OCI-LY7 (cell line): ENCODE results near the gene RAD51B. TPM values are rescaled to one million over a fixed set of nuclear protein-coding genes. Genes with fewer than 3 reads are reported as not detected.

Experiments used
- BruUV-seq: library from RNA; stranded (reverse); fragments of 400-500 nt; replicated peaks from 2 replicates; lab custom pipeline; 2021; lab: Mats Ljungman, UMichigan
- CTCF ChIA-PET: fragments of 300-600 bp; sonication (Branson Sonifier 250); formaldehyde crosslinking; loops from one replicate; lab custom pipeline; 2022; ENCODE audit warnings: antibody characterized with exemption; ENCODE audit not compliant: unreplicated experiment; lab: Charles Lee
- POLR2A ChIA-PET: fragments of 300-600 bp; sonication (Branson Sonifier 250); formaldehyde crosslinking; loops from one replicate; lab custom pipeline; 2022; ENCODE audit warnings: antibody characterized with exemption; lab: Charles Lee
- DNase-seq: peaks from one replicate; pipeline ENCODE4 v3.0.0-alpha.2; 2015; ENCODE audit warnings: low spot score
- H2AFZ ChIP-seq: fragments of 200-600 bp; sonication (generic), shearing (Covaris generic); 2 replicates; pipeline ENCODE4 v1.6.1; 2014; ENCODE audit warnings: mild to moderate bottlenecking, antibody characterized with exemption, low read length, moderate library complexity
- H3K27ac ChIP-seq: fragments of 200-600 bp; sonication (generic); 2 replicates; pipeline ENCODE4 v1.5.1; 2014; ENCODE audit warnings: mixed run types, low read depth, mild to moderate bottlenecking, moderate library complexity, low read length, inconsistent platforms; ENCODE audit not compliant: poor library complexity, severe bottlenecking
- H3K36me3 ChIP-seq: fragments of 200-600 bp; sonication (generic); 2 replicates; pipeline ENCODE4 v1.6.1; 2014; ENCODE audit warnings: mild to moderate bottlenecking, antibody characterized with exemption, low read length, moderate library complexity, mixed read lengths; ENCODE audit not compliant: insufficient read depth
- H3K4me1 ChIP-seq: fragments of 200-600 bp; sonication (generic); 2 replicates; pipeline ENCODE4 v1.5.1; 2014; ENCODE audit warnings: mild to moderate bottlenecking, low read length; ENCODE audit not compliant: insufficient read depth, poor library complexity, severe bottlenecking
- H3K4me2 ChIP-seq: fragments of 200-600 bp; sonication (generic); 2 replicates; pipeline ENCODE4 v1.6.1; 2014; ENCODE audit warnings: mild to moderate bottlenecking, low read length
- H3K4me3 ChIP-seq: fragments of 200-600 bp; sonication (generic); 2 replicates; pipeline ENCODE4 v1.5.1; 2014; ENCODE audit warnings: mild to moderate bottlenecking, low read depth, low read length; ENCODE audit not compliant: poor library complexity, severe bottlenecking
- H3K79me2 ChIP-seq: fragments of 200-600 bp; sonication (generic); 2 replicates; pipeline ENCODE4 v1.6.1; 2016; ENCODE audit warnings: low read depth, mild to moderate bottlenecking, low read length, moderate library complexity, mixed read lengths; ENCODE audit not compliant: insufficient read depth
- H3K9me2 ChIP-seq: fragments of 200-600 bp; sonication (generic); 2 replicates; pipeline ENCODE4 v1.6.1; 2016; ENCODE audit warnings: mild to moderate bottlenecking, low read length, mixed read lengths; ENCODE audit not compliant: insufficient read depth
- H3K9me3 ChIP-seq: fragments of 200-600 bp; sonication (generic); 2 replicates; pipeline ENCODE4 v1.6.1; 2014; ENCODE audit warnings: mild to moderate bottlenecking, mixed run types, low read length, mixed read lengths
- H4K20me1 ChIP-seq: fragments of 200-600 bp; sonication (generic); 2 replicates; pipeline ENCODE4 v1.6.1; 2014; ENCODE audit warnings: mild to moderate bottlenecking, antibody characterized with exemption, low read length, moderate library complexity, mixed read lengths; ENCODE audit not compliant: insufficient read depth
- EZH2phosphoT487 ChIP-seq: fragments of 200-600 bp; sonication (generic); IDR thresholded peaks from 2 replicates; pipeline ENCODE4 v1.6.1; 2018; ENCODE audit warnings: low read depth, borderline replicate concordance, mild to moderate bottlenecking, mixed run types, antibody characterized with exemption, low read length, moderate library complexity, mixed read lengths
- intact Hi-C: fragments of 100-400 bp; cut with micrococcal nuclease; formaldehyde crosslinking; loops from one replicate; pipeline ENCODE4 v1.10.0; 2022; ENCODE audit not compliant: unreplicated experiment
- total RNA-seq, 2 experiments: library from RNA; depleted of rRNA in 1 of 2; stranded (reverse); fragments of >200 nt in 1 of 2; shearing (Covaris generic) in 1 of 2; gene quantifications; 2 replicates each; pipeline ENCODE4 v1.2.3, GENCODE V29; 2014 to 2022
- TF ChIP-seq, protein P1 (sequence below): fragments of 200-600 bp; sonication (generic); conservative IDR thresholded peaks from 2 replicates; pipeline ENCODE4 v1.5.1; 2014; ENCODE audit warnings: mild to moderate bottlenecking, antibody characterized with exemption, low read length, moderate library complexity, mixed read lengths

Gene RAD51B
- total RNA-seq, 2 experiments from 2014 or later, result 41.4 to 89.9 TPM

DNA sequence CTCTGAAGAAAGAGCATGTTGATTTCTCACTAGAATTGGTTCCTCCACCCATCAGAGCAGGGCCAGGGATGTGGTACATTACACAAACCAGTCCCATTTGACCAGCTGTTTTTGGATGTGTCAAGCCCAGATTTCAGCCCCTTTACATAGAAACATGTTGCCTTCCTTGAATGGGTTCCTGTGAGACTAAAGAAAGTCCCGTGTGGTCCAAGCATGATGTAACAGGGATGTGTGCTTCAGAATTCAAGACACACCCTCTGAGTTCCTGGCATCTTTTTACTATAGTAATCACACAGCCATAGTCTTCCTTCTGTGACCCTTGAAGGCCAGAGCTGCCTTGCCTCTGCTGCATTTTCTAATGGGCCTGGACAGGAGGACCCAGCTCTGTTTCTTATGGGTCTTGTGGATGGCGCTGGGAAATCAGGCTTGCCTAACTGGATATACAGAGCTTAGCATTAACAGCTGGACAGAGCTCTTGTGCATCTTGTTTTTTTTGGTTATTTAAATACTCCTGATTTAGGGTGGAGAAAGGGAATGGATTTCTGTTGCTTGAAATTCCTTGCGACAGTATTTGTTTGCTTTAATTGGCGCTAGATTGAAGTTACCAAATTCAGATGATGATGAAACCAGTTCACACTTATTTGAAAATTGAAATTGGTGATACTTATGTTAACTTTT lies 632.3 kb downstream of the RAD51B start:
- CTCF ChIA-PET, result no interaction called here

DNA sequence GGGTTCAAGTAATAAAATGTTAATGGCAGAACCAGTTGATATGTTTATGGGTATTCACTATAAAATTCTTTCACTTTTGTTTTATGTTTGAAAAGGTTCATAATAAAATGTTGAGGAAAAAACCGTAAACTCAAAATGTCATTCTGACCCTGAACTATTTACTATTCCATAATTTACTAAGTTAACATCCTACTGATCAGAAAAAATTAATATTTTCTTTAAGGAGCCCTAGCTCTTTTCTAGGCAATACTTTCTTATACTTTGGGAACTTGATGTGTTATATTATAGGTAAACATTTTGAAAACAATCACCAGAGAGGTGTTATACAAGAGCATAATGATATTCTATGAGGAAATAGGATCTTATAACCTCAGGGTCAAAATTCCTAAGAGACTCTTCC lies 638.7 kb downstream of the RAD51B start:
- H3K9me3 ChIP-seq, result peaks cover 8% of the 10 kb centered on the region; the same call in 1 of the 2 replicates
- no peak for DNase-seq
- POLR2A ChIA-PET, result interaction anchor here (0.7 to 1.5 kb wide), 5 partner anchors 14 to 102 kb away, joined by 3 to 6 read pairs (median 4); no protein-coding TSS in a partner anchor
- H4K20me1 ChIP-seq, result no peaks in the 10 kb centered on the region
- CTCF ChIA-PET, result no interaction called here
- H2AFZ ChIP-seq, result no peak overlapping the region
- H3K27ac ChIP-seq, result no peak overlapping the region
- BruUV-seq, result no TSS peak
- no peak overlapping the region for H3K4me3 ChIP-seq
- H3K4me2 ChIP-seq, result no peak overlapping the region
- intact Hi-C loops, result no loop called here
- no peak for TF ChIP-seq EZH2phosphoT487
- TF ChIP-seq, protein P1, sequence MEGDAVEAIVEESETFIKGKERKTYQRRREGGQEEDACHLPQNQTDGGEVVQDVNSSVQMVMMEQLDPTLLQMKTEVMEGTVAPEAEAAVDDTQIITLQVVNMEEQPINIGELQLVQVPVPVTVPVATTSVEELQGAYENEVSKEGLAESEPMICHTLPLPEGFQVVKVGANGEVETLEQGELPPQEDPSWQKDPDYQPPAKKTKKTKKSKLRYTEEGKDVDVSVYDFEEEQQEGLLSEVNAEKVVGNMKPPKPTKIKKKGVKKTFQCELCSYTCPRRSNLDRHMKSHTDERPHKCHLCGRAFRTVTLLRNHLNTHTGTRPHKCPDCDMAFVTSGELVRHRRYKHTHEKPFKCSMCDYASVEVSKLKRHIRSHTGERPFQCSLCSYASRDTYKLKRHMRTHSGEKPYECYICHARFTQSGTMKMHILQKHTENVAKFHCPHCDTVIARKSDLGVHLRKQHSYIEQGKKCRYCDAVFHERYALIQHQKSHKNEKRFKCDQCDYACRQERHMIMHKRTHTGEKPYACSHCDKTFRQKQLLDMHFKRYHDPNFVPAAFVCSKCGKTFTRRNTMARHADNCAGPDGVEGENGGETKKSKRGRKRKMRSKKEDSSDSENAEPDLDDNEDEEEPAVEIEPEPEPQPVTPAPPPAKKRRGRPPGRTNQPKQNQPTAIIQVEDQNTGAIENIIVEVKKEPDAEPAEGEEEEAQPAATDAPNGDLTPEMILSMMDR, result no peak
- peaks cover 6% of the 10 kb centered on the region; the same call in 1 of the 2 replicates for H3K36me3 ChIP-seq
- H3K79me2 ChIP-seq, result no peaks in the 10 kb centered on the region
- H3K9me2 ChIP-seq, result no peaks in the 10 kb centered on the region
- H3K4me1 ChIP-seq, result no peaks in the 10 kb centered on the region

More for the DNA sequence above, 632.3 kb downstream of the RAD51B start:
- H3K79me2 ChIP-seq, result no peaks in the 10 kb centered on the region
- no peak overlapping the region for H2AFZ ChIP-seq
- TF ChIP-seq, protein P1, result no peak
- TF ChIP-seq EZH2phosphoT487, result no peak
- intact Hi-C loops, result no loop called here
- no peak for DNase-seq
- POLR2A ChIA-PET, result interaction anchor here (0.7 to 1.0 kb wide), 3 partner anchors 15 to 59 kb away, joined by 3 to 6 read pairs (median 3); no protein-coding TSS in a partner anchor
- H3K4me2 ChIP-seq, result no peak overlapping the region
- H4K20me1 ChIP-seq, result no peaks in the 10 kb centered on the region
- no TSS peak for BruUV-seq
- H3K4me3 ChIP-seq, result no peak overlapping the region
- peaks cover 8% of the 10 kb centered on the region; the same call in 1 of the 2 replicates for H3K9me3 ChIP-seq
- no peaks in the 10 kb centered on the region for H3K9me2 ChIP-seq
- H3K36me3 ChIP-seq, result peaks cover 6% of the 10 kb centered on the region; the same call in 1 of the 2 replicates
- no peak overlapping the region for H3K27ac ChIP-seq
- H3K4me1 ChIP-seq, result peaks cover 9% of the 10 kb centered on the region
